Stimulated activated CD8-positive, alpha-beta memory T cell treated with anti-CD3 and anti-CD28 coated beads, Interleukin-7, amount 100 ng/mL, for 4 hours (primary cell): Measurements from ENCODE around the gene ASCC2.
A peak's percentile ranks its signal among the peaks of the same experiment; 100 is the strongest.

ENCODE experiments used
- DNase-seq, 2 donors: peaks; one replicate each; pipeline ENCODE4 v3.0.0-alpha.2; 2020; ENCODE audit warnings: low read depth in 2 of 2

Gene ASCC2

GRCh38 chr22:29786031-29786430 lies 52.0 kb downstream of the ASCC2 start:
- no peak for DNase-seq

GRCh38 chr22:29784451-29785361 lies 53.4 kb downstream of the ASCC2 start:
- no peak for DNase-seq

GRCh38 chr22:29782061-29782845 lies 55.8 kb downstream of the ASCC2 start:
- DNase-seq, result no peak

GRCh38 chr22:29780748-29781676 lies 57.1 kb downstream of the ASCC2 start:
- DNase-seq, result no peak

- DNase-seq, result no peak
These were observed 57.9 kb downstream of the ASCC2 start for GRCh38 chr22:29780220-29780619.

- DNase-seq, result no peak
These were observed 64.8 kb downstream of the ASCC2 start for GRCh38 chr22:29773233-29773632.

GRCh38 chr22:29772170-29772641 lies 65.9 kb downstream of the ASCC2 start:
- DNase-seq, result no peak

GRCh38 chr22:29769723-29770321 lies 68.3 kb downstream of the ASCC2 start:
- no peak for DNase-seq

- DNase-seq, result no peak
These were observed 69.9 kb downstream of the ASCC2 start for GRCh38 chr22:29768052-29768693.

- DNase-seq, result peak; percentile 90 to 92
These were observed 70.7 kb downstream of the ASCC2 start, which contains the start of gene UQCR10 for GRCh38 chr22:29767171-29768051. Gene UQCR10, plus strand, starts transcription at chr22:29767369. Its CDS starts 30 bp downstream, at chr22:29767399.

- peak; percentile 87 for DNase-seq
These were observed 71.4 kb downstream of the ASCC2 start, which contains the start of gene ZMAT5 for GRCh38 chr22:29766632-29767170. Gene ZMAT5, minus strand, starts transcription at chr22:29767007. Its CDS starts 18,463 bp downstream, at chr22:29748544.

- peak in 1 of 2 donors; percentile 4 for DNase-seq
These were observed 72.0 kb downstream of the ASCC2 start for GRCh38 chr22:29765905-29766631.

- no peak for DNase-seq
These were observed 75.8 kb downstream of the ASCC2 start for GRCh38 chr22:29762263-29762662.

- DNase-seq, result no peak
These were observed 79.1 kb downstream of the ASCC2 start for GRCh38 chr22:29758959-29759358.

- no peak for DNase-seq
These were observed 79.9 kb downstream of the ASCC2 start for GRCh38 chr22:29758068-29758622.

GRCh38 chr22:29757096-29757495 lies 81.0 kb downstream of the ASCC2 start:
- no peak for DNase-seq

- no peak for DNase-seq
These were observed 81.7 kb downstream of the ASCC2 start for GRCh38 chr22:29756341-29756740.

GRCh38 chr22:29755889-29756288 lies 82.2 kb downstream of the ASCC2 start:
- DNase-seq, result no peak
